Diencephalon (tissue), 1 donor: ENCODE measurements around the gene UHRF1. TPM values are rescaled to one million over a fixed set of nuclear protein-coding genes. Genes with fewer than 3 reads are reported as not detected.

Experiments
- small RNA-seq: library from RNA; depleted of rRNA; stranded (forward); fragments of <200 nt; gene quantifications from one replicate; pipeline ENCODE3, GENCODE V24; 2014
- total RNA-seq: library from RNA; depleted of rRNA; stranded (reverse); fragments of >200 nt; gene quantifications from one replicate; pipeline ENCODE4 v1.2.3, GENCODE V29; 2014

UHRF1 gene
- 14.5 TPM for total RNA-seq

DNA sequence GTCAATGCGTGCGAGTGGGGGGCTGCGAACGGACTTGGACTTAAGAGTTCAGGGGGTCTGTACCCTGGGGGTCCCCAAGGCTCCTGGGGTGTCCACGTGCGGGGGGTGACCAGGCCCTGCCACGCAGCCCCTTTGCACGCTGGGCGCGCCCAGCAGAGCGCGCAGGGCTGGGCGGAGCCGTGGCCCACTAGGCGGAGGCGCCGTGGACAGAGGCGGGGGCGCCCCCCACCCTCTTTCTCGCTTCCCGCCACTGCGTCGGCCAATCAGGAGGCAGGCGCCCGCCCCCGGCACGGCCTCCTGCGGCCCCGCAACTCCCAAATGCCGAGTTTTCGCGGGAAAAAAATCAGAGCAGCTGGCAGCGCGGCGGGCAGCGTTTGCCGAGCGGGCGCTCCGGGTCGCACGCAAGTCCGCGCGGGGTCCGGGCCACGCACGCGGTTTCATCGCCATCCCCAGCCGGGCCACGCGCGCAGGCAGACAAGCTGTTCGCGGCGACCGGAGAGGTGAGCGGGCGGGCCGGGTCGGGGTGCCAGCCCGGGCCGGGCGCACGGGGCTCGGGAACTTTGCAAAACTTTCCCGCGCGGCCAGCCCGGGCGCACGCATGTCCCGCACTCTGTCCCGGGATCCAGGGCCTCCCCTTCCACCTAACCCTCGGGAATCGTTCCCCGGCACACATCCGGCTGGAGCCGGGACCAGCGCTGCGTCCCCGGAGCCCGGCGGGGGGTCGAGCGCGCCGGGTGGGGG, at the start of gene UHRF1:
Gene UHRF1, plus strand, starts transcription at position 346 of the 741 bp plus-strand sequence. CDS start 1,385 bp downstream, outside the sequence.

DNA sequence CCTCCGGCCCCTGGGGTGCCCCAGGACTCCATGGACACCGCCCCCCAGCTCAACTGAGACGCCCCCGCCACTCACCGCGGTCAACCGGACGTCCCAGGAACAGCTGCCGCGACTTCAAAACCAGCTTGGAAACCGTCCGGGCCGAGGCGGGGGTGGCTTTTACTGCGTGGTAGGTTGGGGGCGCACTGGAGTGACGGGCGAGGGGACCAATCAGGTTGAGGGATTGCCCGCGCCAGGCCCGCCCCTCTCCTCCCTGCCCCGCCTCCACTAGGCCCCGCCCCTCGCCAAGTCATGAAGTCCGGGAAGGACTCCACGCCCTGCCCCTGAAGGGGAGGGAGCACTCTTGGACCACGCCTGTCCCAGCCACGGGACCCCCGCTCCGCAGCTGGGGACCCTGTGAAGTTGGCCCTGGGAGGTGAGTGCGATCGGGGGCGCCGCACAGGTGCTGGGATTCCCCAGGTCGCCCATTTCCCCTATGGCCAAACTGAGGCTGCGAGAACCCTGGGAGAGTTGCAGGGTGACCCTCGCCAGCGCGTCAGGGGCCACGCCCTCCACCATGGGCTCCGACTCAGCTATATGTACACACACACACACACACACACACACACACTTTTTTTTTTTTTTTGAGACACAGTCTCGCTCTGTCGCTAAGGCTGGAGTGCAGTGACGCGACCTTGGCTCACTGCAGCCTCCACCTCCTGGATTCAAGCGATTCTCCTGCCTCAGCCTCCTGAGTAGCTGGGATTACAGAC, 41.6 kb upstream of the UHRF1 start, which contains the start of gene PLIN3:
Gene PLIN3, minus strand, starts transcription at position 134 of the 752 bp plus-strand sequence. CDS start 6,273 bp downstream, outside the sequence.

DNA sequence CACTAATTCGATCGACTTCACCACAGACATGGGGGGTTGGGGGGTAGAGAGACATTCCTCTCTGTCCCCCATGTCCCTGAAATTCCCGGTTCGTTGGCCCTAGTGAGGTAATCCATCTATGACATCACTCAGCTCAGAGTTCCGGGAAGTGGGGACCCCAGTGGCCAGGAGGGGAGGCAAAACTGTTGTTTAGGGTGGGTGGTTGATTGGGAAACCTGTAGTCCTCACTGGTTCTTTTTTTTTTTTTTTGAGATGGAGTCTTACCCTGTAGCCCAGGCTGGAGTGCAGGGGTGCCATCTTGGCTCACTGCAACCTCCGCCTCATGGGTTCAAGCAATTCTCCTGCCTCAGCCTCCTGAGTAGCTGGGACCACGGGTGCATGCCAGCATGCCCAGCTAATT, 6.5 kb upstream of the UHRF1 start, which contains the start of gene ARRDC5:
Gene ARRDC5, minus strand, starts transcription at position 101 of the 400 bp plus-strand sequence. Its CDS starts 71 bp downstream, at position 30.

DNA sequence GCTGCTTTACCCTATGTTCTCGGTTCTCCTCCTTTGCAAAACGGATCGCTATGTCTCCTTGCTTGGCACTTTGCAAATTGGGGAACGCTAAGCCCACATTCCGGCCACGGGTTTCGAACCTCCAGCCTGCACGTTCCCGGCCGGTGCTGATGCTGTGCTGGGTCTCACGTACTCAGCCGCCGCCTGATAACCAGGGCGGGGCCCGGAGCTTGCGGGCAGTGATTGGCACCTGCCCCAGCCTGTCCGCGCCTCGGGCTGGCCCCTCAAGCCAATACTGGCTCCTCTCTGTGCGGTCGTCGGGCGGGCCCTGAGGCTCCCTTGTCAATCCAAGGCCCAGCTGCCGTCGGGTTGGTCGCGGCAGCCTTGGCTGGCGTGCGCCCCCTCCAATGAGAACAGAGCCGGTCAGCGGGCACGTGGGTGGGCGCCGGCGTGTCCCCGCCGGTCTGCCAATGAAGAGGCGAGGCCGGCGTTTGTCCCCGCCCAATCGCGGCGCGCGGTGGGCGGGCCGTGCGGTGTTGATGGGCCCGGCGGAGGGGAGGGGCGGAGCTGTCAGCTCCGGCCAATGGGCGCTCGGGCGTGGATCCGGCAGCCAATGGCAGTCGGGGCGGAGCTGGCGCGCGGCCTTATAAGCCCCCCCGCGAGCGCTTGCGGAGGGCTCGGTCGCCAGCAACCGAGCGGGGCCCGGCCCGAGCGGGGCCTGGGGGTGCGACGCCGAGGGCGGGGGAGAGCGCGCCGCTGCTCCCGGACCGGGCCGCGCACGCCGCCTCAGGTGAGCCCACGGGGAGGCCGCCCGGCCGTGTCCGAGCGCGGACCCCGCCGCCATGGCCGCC, 59.4 kb downstream of the UHRF1 start, which contains the start of gene KDM4B:
Gene KDM4B, plus strand, starts transcription at position 652 of the 830 bp plus-strand sequence. CDS start 63,778 bp downstream, outside the sequence.

Small RNAs within 50 kb of the gene (small RNA-seq; reads per million reads assigned to genes)
- gene MIR4747 = not detected

Other genes starting within 250 kb of the UHRF1 start
- gene MYDGF, start 239.2 kb upstream of the UHRF1 start, total RNA-seq = 42.4 TPM
- gene DPP9, start 185.7 kb upstream of the UHRF1 start, total RNA-seq = 10.1 TPM
- 18.9 TPM for gene FEM1A, start 117.8 kb upstream of the UHRF1 start, total RNA-seq
- 1.6 TPM for gene TICAM1, start 77.8 kb upstream of the UHRF1 start, total RNA-seq
- 18.5 TPM for gene PLIN3, start 41.8 kb upstream of the UHRF1 start, total RNA-seq
- gene ARRDC5, start 6.6 kb upstream of the UHRF1 start, total RNA-seq = not detected
- gene KDM4B, start 59.6 kb downstream of the UHRF1 start, total RNA-seq = 32.3 TPM